ENCODE results near the gene PPP1R12B.

Gene PPP1R12B
- total RNA-seq: 40.0 reads per million, percentile 63 among the genes with 10 or more reads in this experiment

GRCh38 chr1:202348509-202349205, at the start of gene PPP1R12B:
Gene PPP1R12B, plus strand, starts transcription at chr1:202348699. Its CDS starts 153 bp downstream, at chr1:202348852.
- DNase-seq: peak; percentile 93

- no peak for DNase-seq
These were observed 46.3 kb upstream of the PPP1R12B start for GRCh38 chr1:202302166-202302565.

- no peak for DNase-seq
These were observed 44.1 kb upstream of the PPP1R12B start for GRCh38 chr1:202304375-202304774.

- DNase-seq: no peak
These were observed 43.3 kb upstream of the PPP1R12B start for GRCh38 chr1:202305168-202305567.

GRCh38 chr1:202306535-202307345, 41.8 kb upstream of the PPP1R12B start:
- DNase-seq: no peak

- no peak for DNase-seq
These were observed 38.3 kb upstream of the PPP1R12B start for GRCh38 chr1:202310071-202310725.

- no peak for DNase-seq
These were observed 37.8 kb upstream of the PPP1R12B start for GRCh38 chr1:202310746-202311145.

- DNase-seq: no peak
These were observed 36.4 kb upstream of the PPP1R12B start for GRCh38 chr1:202311875-202312635.

GRCh38 chr1:202315576-202316168, 32.8 kb upstream of the PPP1R12B start:
- peak; percentile 64 for DNase-seq

- no peak for DNase-seq
These were observed 32.3 kb upstream of the PPP1R12B start for GRCh38 chr1:202316186-202316585.

- no peak for DNase-seq
These were observed 30.3 kb upstream of the PPP1R12B start for GRCh38 chr1:202317941-202318925.

- DNase-seq: no peak
These were observed 29.0 kb upstream of the PPP1R12B start for GRCh38 chr1:202319381-202320080.

GRCh38 chr1:202320081-202320405, 28.5 kb upstream of the PPP1R12B start:
- DNase-seq: no peak

GRCh38 chr1:202323731-202324130, 24.8 kb upstream of the PPP1R12B start:
- DNase-seq: no peak

- DNase-seq: no peak
These were observed 23.9 kb upstream of the PPP1R12B start for GRCh38 chr1:202324646-202325045.

- no peak for DNase-seq
These were observed 18.6 kb upstream of the PPP1R12B start for GRCh38 chr1:202329891-202330290.

- no peak for DNase-seq
These were observed 14.6 kb upstream of the PPP1R12B start for GRCh38 chr1:202333861-202334260.

GRCh38 chr1:202343652-202344349, 4.7 kb upstream of the PPP1R12B start:
- DNase-seq: no peak

GRCh38 chr1:202348005-202348508, 442 bp upstream of the PPP1R12B start:
- no peak for DNase-seq

Measured in effector CD4-positive, alpha-beta T cell (primary cell).